Panc1 (cell line): ENCODE results near the gene REX1BD. TPM values are rescaled to one million over a fixed set of nuclear protein-coding genes. Genes with fewer than 3 reads are reported as not detected.

ENCODE experiments used
- ATAC-seq: fragments of 200-7000 bp; cut with Tn5 transposase; 2 replicates; pipeline ENCODE4 v1.9.1; 2020; ENCODE audit warnings: mild to moderate bottlenecking, moderate library complexity
- BruUV-seq: library from RNA; stranded (reverse); fragments of 400-500 nt; replicated peaks from 2 replicates; lab custom pipeline; 2021; lab: Mats Ljungman, UMichigan
- CTCF ChIA-PET: fragments of 300-600 bp; sonication (Branson Sonifier 250); formaldehyde crosslinking; loops from one replicate; lab custom pipeline; 2022; ENCODE audit warnings: antibody characterized with exemption; lab: Charles Lee
- POLR2A ChIA-PET: fragments of 300-600 bp; sonication (Branson Sonifier 250); formaldehyde crosslinking; loops from one replicate; lab custom pipeline; 2022; ENCODE audit warnings: antibody characterized with exemption; lab: Charles Lee
- DNase-seq: peaks from one replicate; pipeline ENCODE4 v3.0.0-alpha.2; 2010; ENCODE audit warnings: low read depth, low spot score
- H3K27ac ChIP-seq: 2 replicates; pipeline ENCODE4 v1.5.1; 2011; ENCODE audit warnings: mild to moderate bottlenecking, low read length, inconsistent platforms
- H3K27me3 ChIP-seq: fragments of 200-500 bp; sonication (Bioruptor generic); 2 replicates; pipeline ENCODE4 v1.6.0; 2014; ENCODE audit warnings: low read length, inconsistent platforms; ENCODE audit not compliant: control insufficient read depth, insufficient read depth
- H3K36me3 ChIP-seq: fragments of 200-500 bp; sonication (Bioruptor generic); 2 replicates; pipeline ENCODE4 v1.5.1; 2014; ENCODE audit warnings: inconsistent platforms, mild to moderate bottlenecking, low read length, moderate library complexity; ENCODE audit not compliant: control insufficient read depth, insufficient read depth
- H3K4me1 ChIP-seq: 2 replicates; pipeline ENCODE4 v1.5.1; 2011; ENCODE audit warnings: inconsistent platforms, mild to moderate bottlenecking, low read length, moderate library complexity; ENCODE audit not compliant: control insufficient read depth, insufficient read depth
- H3K4me3 ChIP-seq, 2 experiments: 2 replicates each; pipeline ENCODE4 v1.5.1; 2011 to 2012; ENCODE audit warnings: low read depth in 2 of 2, low read length in 2 of 2, mild to moderate bottlenecking in 2 of 2, inconsistent platforms in 1 of 2, moderate library complexity in 1 of 2
- H3K9me3 ChIP-seq: fragments of 200-500 bp; sonication (Bioruptor generic); 2 replicates; pipeline ENCODE4 v1.5.1; 2014; ENCODE audit warnings: low read depth, mild to moderate bottlenecking, inconsistent platforms, low read length, moderate library complexity; ENCODE audit not compliant: control insufficient read depth, insufficient read depth
- POLR2AphosphoS5 ChIP-seq: IDR thresholded peaks from 2 replicates; pipeline ENCODE4 v1.6.1; 2012; ENCODE audit warnings: mild to moderate bottlenecking, low read depth, low read length, moderate library complexity
- SIN3A ChIP-seq: IDR thresholded peaks from 2 replicates; pipeline ENCODE4 v1.6.1; 2012; ENCODE audit warnings: low read depth, mild to moderate bottlenecking, low read length, moderate library complexity, borderline replicate concordance; ENCODE audit not compliant: insufficient read depth
- TCF7L2 ChIP-seq: IDR thresholded peaks from 2 replicates; pipeline ENCODE4 v1.6.1; 2011; ENCODE audit warnings: mild to moderate bottlenecking, low read depth, low read length, inconsistent platforms
- in situ Hi-C: cut with HindIII; loops from 2 replicates; pipeline ENCODE4 v1.10.0; 2016; ENCODE audit warnings: low sequenced_read_pairs, low pct_unique_long_range_greater_than_20kb
- intact Hi-C: fragments of 100-400 bp; cut with micrococcal nuclease; formaldehyde crosslinking; loops from one replicate; pipeline ENCODE4 v1.10.0; 2022; ENCODE audit not compliant: unreplicated experiment
- total RNA-seq: library from RNA; stranded (reverse); gene quantifications from one replicate; pipeline ENCODE4 v1.2.1, GENCODE V29; 2021; ENCODE audit not compliant: unreplicated experiment
- TF ChIP-seq, protein P1 (sequence below), 2 experiments: IDR thresholded peaks; 2 replicates each; pipeline ENCODE4 v1.6.1; 2011 to 2012; ENCODE audit warnings: low read depth in 2 of 2, control low read depth in 1 of 2, low read length in 1 of 2, mild to moderate bottlenecking in 1 of 2, moderate library complexity in 1 of 2; ENCODE audit not compliant: insufficient read depth in 1 of 2
- TF ChIP-seq, protein P2 (sequence below): fragments of 450-650 bp; IDR thresholded peaks from 2 replicates; pipeline ENCODE4 v1.5.1; 2017; ENCODE audit warnings: mild to moderate bottlenecking

Gene REX1BD
- total RNA-seq, 1 experiment from 2014 or later, result 32.0 TPM

DNA sequence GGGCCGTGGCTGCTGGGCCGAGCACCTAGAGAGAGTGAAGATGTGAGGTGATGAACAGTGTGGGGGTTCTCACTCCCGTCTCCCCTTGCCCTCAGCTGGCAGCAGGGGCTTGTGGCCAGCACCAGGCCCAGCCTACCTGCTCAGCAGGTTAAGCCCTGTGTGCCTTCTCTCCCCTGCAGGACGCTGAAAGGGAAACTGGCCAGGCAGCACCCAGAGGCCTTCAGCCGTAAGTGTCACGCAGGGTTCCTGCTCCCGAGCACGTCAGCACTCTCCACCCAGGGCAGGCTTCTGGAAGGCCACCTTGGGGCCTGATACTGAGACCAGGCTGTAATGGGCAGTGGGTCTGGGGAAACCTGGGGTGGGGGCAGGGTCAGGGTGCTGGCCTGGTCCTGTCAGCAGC is 21.6 kb upstream of the REX1BD start:
- no TSS peak for BruUV-seq
- CTCF ChIA-PET, result no interaction called here
- Histone ChIP-seq H3K4me3 (no peak overlapping the region), H3K27me3 (no peaks in the 10 kb centered on the region), H3K4me1 (no peaks in the 10 kb centered on the region), H3K27ac (no peak overlapping the region), H3K9me3 (no peaks in the 10 kb centered on the region), H3K36me3 (no peaks in the 10 kb centered on the region; the same call in 1 of the 2 replicates)
- in situ Hi-C loops (no loop called here), intact Hi-C loops (no loop called here)
- TF ChIP-seq, protein P1, sequence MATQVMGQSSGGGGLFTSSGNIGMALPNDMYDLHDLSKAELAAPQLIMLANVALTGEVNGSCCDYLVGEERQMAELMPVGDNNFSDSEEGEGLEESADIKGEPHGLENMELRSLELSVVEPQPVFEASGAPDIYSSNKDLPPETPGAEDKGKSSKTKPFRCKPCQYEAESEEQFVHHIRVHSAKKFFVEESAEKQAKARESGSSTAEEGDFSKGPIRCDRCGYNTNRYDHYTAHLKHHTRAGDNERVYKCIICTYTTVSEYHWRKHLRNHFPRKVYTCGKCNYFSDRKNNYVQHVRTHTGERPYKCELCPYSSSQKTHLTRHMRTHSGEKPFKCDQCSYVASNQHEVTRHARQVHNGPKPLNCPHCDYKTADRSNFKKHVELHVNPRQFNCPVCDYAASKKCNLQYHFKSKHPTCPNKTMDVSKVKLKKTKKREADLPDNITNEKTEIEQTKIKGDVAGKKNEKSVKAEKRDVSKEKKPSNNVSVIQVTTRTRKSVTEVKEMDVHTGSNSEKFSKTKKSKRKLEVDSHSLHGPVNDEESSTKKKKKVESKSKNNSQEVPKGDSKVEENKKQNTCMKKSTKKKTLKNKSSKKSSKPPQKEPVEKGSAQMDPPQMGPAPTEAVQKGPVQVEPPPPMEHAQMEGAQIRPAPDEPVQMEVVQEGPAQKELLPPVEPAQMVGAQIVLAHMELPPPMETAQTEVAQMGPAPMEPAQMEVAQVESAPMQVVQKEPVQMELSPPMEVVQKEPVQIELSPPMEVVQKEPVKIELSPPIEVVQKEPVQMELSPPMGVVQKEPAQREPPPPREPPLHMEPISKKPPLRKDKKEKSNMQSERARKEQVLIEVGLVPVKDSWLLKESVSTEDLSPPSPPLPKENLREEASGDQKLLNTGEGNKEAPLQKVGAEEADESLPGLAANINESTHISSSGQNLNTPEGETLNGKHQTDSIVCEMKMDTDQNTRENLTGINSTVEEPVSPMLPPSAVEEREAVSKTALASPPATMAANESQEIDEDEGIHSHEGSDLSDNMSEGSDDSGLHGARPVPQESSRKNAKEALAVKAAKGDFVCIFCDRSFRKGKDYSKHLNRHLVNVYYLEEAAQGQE (IDR thresholded peaks at IDR 0.05; ENCODE audit: insufficient read depth in 1 of 2, low read depth in 2 of 2, low read length in 1 of 2), result no peak
- TF ChIP-seq, protein P2, sequence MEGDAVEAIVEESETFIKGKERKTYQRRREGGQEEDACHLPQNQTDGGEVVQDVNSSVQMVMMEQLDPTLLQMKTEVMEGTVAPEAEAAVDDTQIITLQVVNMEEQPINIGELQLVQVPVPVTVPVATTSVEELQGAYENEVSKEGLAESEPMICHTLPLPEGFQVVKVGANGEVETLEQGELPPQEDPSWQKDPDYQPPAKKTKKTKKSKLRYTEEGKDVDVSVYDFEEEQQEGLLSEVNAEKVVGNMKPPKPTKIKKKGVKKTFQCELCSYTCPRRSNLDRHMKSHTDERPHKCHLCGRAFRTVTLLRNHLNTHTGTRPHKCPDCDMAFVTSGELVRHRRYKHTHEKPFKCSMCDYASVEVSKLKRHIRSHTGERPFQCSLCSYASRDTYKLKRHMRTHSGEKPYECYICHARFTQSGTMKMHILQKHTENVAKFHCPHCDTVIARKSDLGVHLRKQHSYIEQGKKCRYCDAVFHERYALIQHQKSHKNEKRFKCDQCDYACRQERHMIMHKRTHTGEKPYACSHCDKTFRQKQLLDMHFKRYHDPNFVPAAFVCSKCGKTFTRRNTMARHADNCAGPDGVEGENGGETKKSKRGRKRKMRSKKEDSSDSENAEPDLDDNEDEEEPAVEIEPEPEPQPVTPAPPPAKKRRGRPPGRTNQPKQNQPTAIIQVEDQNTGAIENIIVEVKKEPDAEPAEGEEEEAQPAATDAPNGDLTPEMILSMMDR, result no peak
- TF ChIP-seq TCF7L2 (no peak), POLR2AphosphoS5 (no peak), SIN3A (no peak)
- no peak for DNase-seq
- no peak for ATAC-seq
- POLR2A ChIA-PET, result no interaction called here

DNA sequence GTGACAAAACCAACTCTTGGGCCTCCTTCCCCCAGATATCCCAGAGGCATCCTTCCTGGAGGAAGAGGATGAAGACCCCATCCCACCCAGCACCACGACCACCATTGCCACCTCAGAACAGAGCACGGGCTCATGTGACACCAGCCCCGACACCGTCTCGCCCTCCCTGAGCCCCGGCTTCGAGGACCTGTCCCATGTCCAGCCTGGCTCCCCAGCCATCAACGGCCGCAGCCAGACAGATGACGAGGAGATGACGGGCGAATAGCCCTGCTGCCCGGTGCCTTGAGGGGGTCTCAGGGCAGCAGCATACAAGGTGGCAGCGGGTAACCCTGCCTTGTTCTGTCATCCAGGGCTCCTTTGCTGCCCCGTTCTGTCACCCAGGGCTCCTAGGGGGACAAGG is 20.2 kb upstream of the REX1BD start:
- TF ChIP-seq SIN3A (no peak), TCF7L2 (no peak), POLR2AphosphoS5 (no peak)
- TF ChIP-seq, protein P2, result no peak
- TF ChIP-seq, protein P1 (IDR thresholded peaks at IDR 0.05; ENCODE audit: insufficient read depth in 1 of 2, low read depth in 2 of 2, low read length in 1 of 2), result no peak
- no TSS peak for BruUV-seq
- H3K4me3 ChIP-seq, result no peak overlapping the region
- ATAC-seq (no peak), DNase-seq (no peak)
- CTCF ChIA-PET, result no interaction called here
- no peaks in the 10 kb centered on the region for H3K9me3 ChIP-seq
- POLR2A ChIA-PET, result interaction anchor here (0.6 kb wide), 1 partner anchor 98 kb away, joined by 9 read pairs; no protein-coding TSS in a partner anchor
- intact Hi-C loops, result no loop called here
- in situ Hi-C loops, result no loop called here
- no peaks in the 10 kb centered on the region; the same call in 1 of the 2 replicates for H3K36me3 ChIP-seq
- H3K4me1 ChIP-seq, result peaks cover 3% of the 10 kb centered on the region
- H3K27me3 ChIP-seq, result no peaks in the 10 kb centered on the region
- H3K27ac ChIP-seq, result no peak overlapping the region
